GM06990 (cell line): Measurements from ENCODE around the gene TRAPPC6A.

ENCODE experiments used
- DNase-seq: peaks from one replicate; pipeline ENCODE4 v3.0.0-alpha.2; 2011; ENCODE audit not compliant: insufficient read length; ENCODE audit errors: extremely low read depth
- H3K27me3 ChIP-seq: replicated peaks from 2 replicates; pipeline ENCODE4 v1.6.0; 2011; ENCODE audit warnings: low read length; ENCODE audit not compliant: control insufficient read depth, insufficient read depth
- H3K36me3 ChIP-seq: 2 replicates; pipeline ENCODE4 v1.5.1; 2011; ENCODE audit warnings: low read length; ENCODE audit not compliant: control insufficient read depth, insufficient read depth
- H3K4me3 ChIP-seq: replicated peaks from 2 replicates; pipeline ENCODE4 v1.5.1; 2011; ENCODE audit warnings: low read depth, mild to moderate bottlenecking, control low read depth, low read length
- TF ChIP-seq, protein P1 (sequence below): IDR thresholded peaks from 2 replicates; pipeline ENCODE4 v1.5.1; 2011; ENCODE audit warnings: low read length, control low read depth, mild to moderate bottlenecking, inconsistent platforms; ENCODE audit not compliant: insufficient read depth, poor library complexity, severe bottlenecking

Gene TRAPPC6A

GRCh38 chr19:45218426-45218825, 40.4 kb upstream of the TRAPPC6A start:
- H3K27me3 ChIP-seq = no peaks in the 10 kb centered on the region; the same call in 1 of the 2 replicates
- no peak overlapping the region for H3K4me3 ChIP-seq
- H3K36me3 ChIP-seq = no peaks in the 10 kb centered on the region
- TF ChIP-seq, protein P1, sequence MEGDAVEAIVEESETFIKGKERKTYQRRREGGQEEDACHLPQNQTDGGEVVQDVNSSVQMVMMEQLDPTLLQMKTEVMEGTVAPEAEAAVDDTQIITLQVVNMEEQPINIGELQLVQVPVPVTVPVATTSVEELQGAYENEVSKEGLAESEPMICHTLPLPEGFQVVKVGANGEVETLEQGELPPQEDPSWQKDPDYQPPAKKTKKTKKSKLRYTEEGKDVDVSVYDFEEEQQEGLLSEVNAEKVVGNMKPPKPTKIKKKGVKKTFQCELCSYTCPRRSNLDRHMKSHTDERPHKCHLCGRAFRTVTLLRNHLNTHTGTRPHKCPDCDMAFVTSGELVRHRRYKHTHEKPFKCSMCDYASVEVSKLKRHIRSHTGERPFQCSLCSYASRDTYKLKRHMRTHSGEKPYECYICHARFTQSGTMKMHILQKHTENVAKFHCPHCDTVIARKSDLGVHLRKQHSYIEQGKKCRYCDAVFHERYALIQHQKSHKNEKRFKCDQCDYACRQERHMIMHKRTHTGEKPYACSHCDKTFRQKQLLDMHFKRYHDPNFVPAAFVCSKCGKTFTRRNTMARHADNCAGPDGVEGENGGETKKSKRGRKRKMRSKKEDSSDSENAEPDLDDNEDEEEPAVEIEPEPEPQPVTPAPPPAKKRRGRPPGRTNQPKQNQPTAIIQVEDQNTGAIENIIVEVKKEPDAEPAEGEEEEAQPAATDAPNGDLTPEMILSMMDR = no peak
- DNase-seq = no peak

DNA sequence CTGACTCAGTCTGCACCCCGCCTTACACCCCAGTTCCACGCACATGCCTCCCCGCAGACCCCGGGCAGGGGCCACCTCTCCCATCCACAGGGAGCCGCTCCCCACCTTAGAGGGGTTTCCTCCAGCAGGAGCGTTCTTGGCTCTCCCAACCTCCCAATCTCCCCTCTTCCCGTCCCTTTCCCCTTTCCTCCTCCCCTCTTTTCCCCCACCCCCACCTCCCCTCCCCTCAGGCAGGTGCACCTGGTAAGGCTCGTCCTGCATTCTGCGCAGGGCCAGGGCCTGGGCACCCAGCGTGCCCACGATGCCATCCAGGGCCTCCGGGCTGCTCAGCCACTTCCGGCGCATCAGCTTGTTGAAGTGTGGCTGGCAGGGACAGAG, 39.9 kb upstream of the TRAPPC6A start:
- Histone ChIP-seq H3K27me3 (no peaks in the 10 kb centered on the region; the same call in 1 of the 2 replicates), H3K4me3 (no peak overlapping the region), H3K36me3 (no peaks in the 10 kb centered on the region)
- no peak for DNase-seq
- TF ChIP-seq, protein P1 = no peak

DNA sequence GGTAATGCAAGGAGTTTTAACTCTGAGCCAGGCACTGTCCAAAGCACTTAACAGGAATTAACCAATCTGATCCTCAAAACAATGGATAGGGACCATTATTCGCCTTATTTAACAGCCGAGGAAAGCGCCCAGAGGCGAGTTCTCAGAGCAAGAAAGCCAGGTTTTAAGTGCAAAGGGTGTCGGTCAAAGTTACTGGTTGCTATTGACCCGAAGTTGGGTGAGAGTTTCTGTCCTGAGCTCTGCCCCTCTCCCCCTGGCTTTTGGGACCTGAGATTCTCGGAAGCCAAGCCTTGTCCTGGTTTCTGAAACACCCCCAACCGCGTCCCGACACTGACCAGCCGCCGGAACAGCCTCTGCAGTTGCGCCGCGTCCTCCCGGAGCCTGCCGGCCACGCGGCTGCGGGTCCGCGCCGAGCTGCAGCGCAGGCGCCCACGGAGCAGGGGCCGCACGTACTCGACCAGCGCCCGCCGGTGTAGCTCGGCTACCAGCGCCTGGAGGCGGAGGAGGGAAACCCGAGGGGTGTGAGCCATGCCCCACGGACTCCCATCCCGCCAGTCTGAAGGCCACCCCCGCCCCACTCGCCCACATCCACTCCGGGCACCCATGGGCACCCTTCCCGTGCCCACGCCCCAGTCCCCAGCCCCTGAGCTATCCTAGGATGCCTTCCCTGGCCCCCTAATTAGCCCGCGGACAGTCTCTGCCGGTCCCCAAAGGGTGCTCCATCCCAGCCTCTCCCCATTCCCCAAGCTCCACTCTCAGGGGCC, 39.3 kb upstream of the TRAPPC6A start:
- no peak for DNase-seq
- no peaks in the 10 kb centered on the region; the same call in 1 of the 2 replicates for H3K27me3 ChIP-seq
- H3K4me3 ChIP-seq = no peak overlapping the region
- TF ChIP-seq, protein P1 = no peak
- H3K36me3 ChIP-seq = no peaks in the 10 kb centered on the region

DNA sequence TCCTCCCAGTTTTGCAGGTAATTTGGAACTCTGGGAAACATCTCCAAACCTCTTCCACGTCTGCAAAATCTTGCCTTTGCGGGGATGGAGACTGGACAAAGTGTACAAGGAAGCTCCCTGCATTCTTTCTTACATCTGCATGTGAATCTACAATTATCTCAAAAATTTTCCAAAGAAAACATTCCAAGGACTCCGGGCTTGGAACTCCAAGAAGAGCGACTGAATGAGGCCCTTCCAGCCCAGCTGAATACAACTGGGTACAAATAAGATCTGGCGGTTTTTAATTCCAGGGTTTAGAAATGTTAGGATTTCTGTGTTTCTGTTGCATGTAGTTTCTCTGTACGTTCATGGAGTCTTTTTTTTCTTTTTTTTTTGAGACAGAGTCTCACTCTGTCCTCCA, 38.6 kb upstream of the TRAPPC6A start:
- TF ChIP-seq, protein P1 = no peak
- no peak for DNase-seq
- H3K4me3 ChIP-seq = no peak overlapping the region
- no peaks in the 10 kb centered on the region for H3K36me3 ChIP-seq
- no peaks in the 10 kb centered on the region; the same call in 1 of the 2 replicates for H3K27me3 ChIP-seq

DNA sequence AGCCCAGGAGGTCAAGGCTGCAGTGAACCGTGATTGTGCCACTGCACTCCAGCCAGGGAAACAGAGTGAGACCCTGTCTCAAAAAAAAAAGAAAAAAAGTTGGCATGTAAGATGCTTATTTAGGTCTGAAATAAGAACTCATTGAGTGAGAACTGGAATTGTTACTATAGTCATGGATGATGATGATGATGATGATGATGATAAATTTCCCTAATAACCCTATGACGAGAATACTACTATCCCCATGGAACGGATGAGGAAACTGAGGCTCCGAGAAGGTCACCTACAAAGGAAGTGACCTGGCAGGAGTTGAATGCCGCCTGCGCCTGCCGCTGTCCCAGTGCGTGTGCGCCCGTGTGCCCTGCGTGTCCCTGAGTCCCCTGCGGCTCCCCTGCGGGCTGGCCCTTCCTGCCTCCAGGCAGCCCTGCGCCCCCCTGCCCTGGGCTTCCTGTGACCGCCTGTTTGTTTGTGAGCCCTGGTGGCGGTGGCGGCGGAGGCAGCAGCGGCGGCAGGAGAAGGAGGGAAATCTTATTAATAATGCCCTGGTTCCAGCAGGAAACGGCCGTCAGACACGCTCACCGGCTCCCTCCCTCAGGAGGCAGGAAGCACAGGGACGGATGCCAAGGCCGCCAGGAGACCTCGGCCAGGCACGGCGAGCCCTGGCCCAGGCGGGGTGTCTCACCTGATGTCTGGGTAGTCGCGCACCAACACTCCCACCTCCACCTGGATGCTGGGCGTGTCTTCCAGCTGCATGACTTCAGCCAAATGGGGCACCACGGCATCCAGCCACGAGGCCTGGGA, 37.6 kb upstream of the TRAPPC6A start:
- TF ChIP-seq, protein P1 = no peak
- no peaks in the 10 kb centered on the region; the same call in 1 of the 2 replicates for H3K27me3 ChIP-seq
- H3K4me3 ChIP-seq = no peak overlapping the region
- H3K36me3 ChIP-seq = no peaks in the 10 kb centered on the region
- DNase-seq = no peak
